ENCODE data around the gene NOXA1. TPM values are rescaled to one million over a fixed set of nuclear protein-coding genes. Genes with fewer than 3 reads are reported as not detected.
"Not testable (repeated sequence)": the region's sequence is repeated elsewhere in the genome, so short reads cannot be mapped to it uniquely, and the experiment has no call there.

The NOXA1 gene
- total RNA-seq, 1 donor from 2014 or later: 0.30 TPM

DNA sequence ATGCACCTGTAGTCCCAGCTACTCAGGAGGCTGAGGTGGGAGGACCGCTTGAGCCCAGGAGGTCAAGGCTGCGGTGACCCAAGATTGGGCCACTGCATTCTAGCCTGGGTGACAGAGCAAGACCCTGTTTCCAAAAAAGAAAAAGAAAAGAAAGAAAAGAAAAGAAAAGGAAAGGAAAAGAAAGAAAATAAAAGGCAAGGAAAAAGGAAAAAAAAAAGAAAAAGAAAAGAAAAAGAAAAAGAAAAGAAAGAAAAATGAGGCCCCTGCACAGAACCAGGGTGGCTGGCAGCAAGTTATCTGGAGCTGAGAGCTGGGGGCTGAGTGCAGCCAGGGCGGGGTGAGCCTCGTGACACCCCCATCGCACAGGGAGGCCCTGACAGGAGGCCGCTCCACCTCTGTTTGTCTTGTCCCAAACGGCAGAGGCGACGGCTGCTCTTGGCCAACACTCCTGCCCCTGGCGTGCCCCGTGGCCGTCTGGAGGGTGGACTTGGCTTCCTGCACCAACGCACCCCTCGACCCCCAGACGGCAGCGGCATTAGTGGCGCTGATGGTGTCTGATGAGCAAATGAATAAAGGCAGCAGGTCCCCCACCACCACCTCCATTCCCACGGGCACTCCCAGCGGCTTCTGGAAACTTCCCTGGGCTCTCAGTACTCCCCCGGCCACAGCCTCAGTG is 17.0 kb upstream of the NOXA1 start:
- DNase-seq: no peak

DNA sequence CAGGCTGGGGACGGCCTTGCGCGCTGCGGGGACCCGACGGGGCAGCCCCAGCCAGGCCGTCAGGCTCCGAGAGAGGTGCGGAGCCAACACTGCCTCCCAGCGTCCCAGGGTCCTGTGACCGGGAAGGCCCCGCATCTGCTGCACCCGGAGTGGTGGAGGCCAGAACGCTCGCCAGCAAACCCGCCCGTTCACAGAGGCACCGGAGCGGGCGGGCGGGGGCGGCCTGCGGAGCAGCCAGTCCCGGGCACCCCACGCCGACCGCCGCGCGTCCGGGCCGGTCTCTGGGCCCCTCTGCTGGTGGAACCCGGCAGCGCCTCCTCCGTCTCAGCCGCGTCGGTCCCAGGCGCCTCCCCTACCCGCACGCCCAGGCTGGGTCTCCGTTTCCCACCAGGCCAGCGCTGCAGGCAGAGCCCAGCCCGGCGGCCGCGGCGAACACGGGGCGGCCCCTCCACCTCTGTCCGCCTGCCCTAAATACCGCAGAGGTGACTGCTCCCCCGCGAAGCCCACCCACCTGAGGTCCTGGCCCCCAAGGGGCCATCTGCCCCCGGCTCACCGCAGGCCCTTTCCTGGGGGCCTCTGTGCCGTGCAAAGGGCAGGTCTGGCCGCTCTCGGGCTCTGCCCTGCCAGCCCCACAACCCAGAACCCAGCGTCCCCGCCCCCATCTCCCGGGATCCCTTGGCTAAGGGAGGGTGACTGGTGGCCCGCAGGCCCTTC is 16.2 kb upstream of the NOXA1 start:
- DNase-seq: no peak

DNA sequence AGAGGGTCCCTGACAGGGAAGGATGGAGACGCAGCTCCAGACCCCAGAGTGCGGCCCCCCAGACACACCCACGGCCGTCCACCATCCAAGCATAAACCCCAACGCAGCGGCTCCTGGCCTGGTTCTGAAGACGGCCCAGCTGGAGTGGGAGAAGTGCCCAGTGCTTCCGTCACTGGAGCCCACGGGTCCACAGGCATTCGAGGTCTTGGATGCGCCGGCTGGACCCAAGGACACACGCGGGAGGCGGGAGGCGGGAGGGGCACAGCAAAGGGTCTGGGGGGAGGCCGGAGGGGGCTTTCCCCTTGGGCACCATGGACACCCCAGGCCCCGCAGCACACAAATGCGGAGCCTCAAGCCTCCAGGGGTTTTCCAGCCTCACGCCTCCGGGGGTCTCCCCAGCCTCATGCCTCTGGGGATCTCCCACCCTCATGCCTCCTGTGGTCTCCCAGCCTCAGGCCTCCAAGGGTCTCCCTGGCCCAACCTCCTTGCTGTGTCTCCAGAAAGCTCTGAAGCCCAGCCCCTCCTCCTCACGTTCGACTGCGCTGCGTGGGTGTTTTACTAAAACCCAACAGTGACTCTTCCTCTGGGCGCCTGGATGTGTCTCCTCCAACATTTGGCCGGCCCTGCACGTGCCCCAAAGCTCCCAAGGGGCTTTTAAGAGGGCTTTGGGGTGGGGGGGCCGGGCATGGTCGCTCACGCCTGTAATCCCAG is 15.4 kb upstream of the NOXA1 start:
- DNase-seq: no peak

DNA sequence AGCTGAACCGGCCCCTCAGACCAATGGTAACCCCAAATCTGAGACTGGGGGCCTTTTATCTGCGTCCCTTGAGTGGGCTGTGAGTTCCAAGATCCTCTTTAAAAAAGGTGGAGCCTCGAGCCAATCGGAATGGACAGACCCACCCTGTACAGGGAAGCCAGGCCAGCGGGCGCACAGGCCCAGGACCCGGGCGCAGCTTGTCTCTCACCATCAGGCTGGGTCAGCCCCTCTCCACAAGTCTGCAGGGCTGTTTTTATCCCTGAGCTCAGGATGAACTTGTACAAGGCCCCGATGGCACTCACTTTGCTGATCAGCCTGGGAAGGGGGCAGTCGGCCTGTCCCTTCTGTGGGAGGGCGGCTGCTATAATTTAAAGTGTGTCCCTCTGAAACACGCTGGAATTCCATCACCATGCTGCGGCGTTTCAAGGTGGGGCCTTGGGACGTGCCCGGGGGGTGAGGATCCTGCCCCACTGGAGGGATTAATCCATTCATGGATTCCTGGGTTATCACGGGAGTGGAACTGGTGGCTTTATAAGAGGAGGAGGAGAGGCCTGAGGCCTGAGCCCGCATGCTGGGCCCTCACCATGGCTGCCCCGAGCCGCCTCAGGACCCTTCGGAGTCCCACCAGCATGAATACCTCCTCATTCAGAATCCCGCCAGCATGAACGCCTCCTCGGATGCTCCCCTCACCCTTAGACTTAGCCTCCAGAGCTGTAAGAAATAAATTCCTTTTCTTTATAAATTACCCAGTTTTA is 14.4 kb upstream of the NOXA1 start:
- no peak for DNase-seq

DNA sequence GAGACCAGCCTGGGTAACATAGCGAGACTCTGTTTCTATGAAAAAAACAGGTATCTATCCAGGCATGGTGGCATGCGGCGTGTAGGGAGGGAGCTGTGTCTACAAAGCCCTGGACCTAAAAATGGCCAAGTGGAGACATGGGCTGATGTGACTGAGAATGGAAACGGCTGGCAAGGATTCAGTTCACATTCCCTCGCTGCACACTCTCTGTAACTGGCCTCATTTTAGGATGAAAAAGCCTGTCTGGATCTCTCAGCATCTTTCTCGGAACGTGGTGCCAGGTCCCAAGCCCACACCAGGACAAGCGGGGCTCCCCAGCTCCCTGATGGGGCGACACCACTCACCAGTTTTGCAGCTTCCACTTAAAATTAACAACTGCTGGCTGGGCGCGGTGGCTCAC is 13.7 kb upstream of the NOXA1 start:
- DNase-seq: no peak

DNA sequence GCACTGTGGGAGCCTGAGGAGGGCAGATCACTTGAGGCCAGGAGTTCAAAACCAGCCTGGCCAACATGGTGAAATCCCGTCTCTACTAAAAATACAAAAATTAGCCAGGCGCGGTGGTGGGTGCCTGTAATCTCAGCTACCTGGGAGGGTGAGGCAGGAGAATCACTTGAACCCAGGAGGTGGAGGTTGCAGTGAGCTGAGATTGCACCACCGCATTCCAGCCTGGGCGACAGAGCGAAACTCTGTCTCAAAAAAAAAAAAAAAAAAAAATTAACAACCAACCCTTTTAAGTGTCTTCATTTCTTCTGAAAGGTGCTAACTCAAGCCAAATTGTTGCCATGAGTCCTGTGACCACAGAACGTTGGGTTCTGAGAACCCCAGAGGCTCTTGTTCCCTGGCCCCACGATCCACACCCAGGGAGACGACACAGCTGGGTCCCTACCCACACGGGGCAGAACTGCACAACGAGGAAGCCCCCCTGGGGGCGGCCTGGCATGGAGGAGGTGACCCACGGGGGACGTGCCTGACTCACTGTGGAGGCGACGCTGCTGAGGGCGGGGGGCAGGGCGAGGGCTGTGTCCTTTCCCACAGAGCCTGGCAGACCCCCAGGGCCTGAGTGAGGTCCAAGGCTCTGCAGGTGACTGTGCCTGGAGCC is 12.8 kb upstream of the NOXA1 start:
- not testable (repeated sequence) for DNase-seq

DNA sequence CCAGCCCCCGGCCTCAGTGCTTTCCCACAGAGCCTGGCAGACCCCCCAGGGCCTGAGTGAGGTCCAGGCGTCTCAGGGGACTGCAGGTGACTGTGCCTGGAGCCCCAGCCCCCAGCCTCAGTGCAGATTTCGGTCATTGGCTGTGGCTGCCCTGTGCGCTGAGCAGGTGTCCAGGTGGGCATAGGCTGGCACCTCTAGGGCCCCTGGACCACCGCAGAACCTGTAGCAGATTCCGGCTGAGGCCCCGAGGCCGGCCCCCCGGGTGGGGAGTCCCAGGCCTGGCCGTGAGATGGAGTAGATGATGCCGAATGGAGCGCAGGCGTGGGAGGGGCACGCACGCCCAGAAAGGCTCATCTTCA is 12.3 kb upstream of the NOXA1 start:
- DNase-seq: no peak

DNA sequence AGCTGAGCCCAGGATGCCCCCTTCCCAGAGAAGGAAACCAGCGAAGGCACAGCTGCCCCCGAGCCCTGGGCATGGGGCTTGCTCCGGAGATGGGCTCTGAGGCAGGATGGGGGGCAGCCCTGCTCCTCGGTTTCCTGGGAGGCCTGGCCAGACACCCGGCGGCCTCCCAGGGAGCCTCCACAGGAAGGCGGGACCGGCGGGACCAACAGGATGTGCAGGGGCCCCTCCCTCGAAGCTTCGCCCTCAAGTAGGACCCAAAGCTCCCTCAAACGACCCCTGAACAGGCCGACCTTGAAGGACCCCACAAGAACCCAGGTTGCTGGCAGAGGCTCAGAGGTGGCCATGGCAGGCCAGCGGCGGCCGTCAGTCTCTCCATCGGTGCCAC is 11.9 kb upstream of the NOXA1 start:
- no peak for DNase-seq

DNA sequence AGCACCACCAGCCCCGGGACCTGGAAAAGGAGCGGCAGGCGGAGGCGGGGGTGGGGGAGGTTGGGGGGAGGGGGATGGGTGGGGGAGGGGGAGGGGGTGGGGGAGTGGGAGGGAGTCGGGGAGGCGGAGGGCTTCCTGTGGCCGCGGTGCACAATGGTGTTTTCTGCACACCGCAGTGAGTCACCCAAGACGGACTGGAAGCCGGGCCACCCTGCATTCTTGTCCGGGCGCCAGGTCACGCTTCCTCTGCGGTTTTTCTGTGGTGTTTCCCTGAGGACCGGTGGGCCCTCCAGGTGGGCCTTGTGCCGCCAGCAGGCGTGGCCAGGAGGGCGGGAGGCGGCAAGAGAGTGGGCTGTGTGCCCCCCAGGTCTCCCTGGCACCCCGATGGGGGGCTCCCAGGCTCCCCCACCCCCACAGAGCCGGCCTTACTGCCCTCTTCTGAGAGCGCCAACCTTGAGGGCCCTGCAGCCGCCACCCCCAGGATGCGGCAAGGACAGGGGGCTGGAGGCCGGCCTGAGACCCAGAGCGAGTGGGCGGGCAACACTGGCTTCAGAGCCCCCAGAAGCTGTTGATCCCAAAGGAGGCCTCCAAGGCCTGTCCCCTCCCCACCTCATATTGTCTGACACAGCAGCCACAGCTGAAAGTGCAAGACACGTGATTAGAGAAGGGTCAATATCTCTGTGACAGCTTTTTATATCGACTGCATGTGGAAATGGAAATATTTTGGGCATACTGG is 11.4 kb upstream of the NOXA1 start:
- no peak for DNase-seq

DNA sequence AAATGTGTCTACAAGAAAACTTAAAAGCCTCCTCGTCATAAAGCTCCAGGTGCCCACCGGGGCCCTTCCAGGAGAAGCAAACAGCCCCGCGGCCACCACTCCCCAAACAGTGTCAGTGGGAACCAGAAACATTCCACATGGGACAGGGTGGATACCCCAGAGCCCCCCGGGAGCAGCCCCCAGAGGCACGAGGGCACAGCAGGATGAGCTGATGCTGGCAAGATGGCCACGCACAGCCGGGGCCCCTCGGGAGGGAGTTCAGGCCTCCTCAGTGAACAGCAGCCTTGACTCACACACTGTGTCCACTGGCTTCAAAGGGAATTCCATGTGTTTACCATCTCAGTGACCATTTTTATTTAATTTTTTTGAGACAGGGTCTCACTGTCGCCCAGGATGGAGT is 10.8 kb upstream of the NOXA1 start:
- DNase-seq: no peak

DNA sequence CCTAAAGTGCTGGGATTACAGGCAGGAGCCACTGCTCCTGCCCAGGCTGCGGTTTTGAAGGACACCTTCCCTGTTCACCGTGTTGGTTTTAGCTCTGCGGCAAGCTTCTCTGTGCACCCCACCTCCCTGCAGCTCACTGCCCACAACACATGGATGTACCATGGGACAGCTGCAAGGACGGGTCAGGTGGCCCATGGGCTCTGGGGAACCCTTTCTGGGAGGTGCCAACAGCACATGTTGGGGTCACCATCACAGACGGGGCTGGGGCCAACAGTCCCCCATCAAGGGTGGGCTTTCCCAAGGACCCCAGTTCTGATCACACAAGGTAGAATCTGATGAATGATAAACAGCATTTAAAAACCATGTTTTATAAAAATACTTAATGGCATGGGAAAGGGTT is 7.7 kb upstream of the NOXA1 start:
- no peak for DNase-seq

DNA sequence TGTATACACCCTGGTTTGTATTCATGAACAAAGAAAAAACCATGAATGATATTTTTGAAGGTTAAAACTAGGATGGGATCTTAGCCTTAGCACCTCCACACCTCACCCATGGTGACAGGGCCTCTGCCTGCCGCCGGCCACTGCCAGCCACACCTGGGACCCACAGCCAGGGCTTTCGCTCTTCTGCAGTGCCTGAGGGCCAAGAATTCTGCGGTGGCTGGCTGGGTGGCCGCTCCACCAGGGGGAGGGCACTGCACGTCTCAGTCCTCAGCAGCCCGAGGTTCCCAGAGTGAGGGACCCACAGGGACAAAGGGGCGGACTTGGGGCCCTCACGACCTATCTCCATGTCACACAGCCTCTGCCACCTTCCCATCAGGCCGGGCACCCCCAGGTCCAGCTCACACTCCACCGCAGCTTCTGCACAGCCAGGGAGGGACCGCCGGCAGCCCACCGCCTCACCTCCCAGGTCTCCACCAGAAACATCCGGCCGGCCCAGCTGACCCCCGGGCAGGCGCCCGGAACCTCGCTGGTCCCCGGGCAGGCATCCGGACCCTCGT is 7.1 kb upstream of the NOXA1 start:
- DNase-seq: no peak

DNA sequence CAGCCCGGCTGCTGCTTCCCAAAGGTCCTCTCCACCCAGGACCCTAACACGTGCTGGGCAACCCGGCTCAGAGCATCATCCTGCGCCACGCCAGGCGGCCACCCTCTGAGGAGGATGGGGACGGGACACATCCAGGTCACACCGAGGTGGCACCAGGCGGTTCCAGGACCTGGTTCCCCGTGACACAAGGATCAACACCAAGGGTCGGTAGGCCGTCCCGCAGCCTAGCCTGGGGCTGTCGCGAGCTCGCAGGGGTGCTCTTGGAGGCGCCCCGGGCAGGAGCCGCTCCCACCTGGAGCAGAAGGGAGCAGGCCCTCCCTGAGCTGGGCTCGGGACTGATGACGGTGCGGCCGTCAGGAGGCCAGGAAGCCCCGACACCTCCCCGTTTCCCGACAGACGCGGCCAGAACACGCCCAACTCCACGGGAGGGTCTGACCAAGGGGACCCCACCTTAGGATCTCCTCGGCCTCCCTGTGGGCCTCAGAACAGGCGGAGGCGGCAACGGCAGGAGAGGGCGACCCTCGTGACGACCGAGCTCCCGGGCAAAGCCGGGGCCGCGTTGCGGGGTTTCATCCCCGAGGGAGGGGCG is 6.5 kb upstream of the NOXA1 start:
- DNase-seq: no peak

DNA sequence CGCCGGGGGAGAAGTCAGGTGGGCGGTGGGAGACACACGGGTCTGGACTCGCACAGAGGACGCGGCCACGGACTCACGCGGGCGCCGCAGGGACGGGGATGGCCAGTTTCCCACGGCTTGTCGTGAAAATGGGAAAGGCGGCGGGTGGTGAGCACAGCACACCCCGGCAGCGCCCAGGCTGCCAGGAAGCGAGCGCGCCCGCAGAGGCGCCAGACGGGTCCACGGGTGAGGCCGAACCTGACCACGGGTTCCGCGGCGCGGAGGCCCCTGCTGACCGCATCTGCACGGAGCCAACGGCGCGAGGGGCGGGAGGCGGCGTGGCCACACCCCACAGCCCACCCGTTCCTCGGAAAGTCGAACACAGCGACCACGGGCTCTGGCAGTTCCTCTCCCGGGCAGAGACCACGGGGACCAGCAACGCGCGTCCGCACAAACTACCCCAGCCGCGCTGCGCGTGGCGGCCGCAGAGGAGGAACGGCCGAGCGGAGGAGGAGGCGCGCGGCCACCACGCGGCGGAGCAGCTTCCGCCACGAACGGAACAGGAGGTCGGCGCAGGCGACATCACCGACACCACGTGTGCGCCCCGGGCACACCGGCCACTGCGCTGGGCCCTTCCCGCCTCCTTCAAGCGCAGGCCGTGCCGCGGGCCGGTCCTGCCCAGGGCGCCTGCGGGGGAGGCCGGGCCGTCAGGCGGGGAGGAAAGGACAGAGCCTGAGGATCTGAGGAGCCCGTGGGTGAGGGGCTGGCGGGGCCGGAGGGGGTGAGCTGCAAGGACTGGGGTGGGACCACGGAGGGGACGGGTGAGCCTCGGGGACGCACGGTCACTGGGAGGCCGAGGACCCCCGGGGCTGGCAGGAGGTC is 5.8 kb upstream of the NOXA1 start:
- no peak for DNase-seq

DNA sequence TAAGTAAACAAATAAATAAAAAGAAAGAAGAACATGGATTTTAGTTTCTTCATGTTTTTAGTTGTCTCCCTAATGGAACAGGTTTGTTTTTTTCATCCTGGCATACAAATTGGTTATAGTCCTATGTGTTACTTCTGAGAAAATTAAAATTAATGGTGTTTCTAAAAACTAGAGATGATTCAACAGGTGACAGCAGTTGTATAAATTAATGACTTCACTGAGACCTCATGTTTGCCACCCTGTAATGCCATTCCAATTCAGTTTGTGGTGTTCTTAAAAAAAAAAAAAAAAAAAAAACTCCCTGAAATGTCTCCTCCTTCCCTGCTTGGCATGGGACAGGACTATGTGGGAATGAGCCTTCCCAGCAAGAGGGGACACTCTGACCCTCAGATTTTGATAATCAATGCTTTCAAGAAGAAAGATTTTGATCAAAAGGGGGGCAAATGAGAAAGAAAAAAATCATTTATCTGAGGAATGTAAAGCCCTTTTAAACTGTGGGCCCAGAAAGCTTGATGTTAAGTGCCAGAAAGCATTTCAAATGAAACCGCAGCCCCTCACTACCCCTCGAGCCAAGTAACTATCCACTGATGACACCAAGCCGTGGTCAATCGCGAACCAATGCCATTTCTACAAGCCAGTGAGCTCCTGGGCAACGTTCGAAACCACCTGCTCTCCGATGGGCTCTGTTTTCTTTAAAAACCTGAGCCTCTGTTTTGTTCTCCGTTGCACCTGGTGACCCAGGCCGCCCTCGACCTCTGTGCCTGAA is 1.2 kb upstream of the NOXA1 start:
- DNase-seq: no peak

DNA sequence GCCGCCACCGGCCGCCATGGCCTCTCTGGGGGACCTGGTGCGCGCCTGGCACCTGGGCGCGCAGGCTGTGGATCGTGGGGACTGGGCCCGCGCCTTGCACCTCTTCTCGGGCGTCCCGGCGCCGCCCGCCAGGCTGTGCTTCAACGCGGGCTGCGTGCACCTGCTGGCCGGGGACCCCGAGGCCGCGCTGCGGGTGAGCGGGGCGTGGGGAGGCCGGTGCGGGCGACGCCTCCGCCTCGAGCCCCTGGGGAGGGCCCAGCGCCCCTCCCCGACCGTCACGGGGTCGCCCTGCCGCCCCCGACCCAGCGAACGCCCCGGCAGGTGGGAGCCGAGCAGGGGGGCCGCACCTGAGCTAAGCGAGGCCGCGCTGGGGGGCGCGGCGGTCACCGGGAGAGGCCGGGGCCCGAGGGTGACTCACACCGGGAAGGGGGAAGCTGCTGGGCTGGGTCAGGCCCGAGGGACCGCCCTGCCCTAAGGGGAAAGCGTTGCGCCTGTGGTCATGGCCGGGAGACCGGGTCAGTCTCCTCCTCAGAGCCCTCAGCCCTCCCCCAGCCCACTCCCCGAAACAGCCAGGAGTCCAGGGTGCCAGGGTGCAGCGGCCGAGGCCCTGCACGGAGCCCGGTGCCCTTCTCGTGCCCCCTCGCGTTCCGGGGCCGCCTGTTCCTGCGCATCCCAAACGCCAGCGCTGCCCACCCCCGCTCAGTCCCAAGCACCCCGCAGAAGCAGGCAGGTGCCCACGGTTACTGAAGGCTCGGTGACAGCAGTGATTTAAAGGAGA is 510 bp downstream of the NOXA1 start:
- DNase-seq: no peak

DNA sequence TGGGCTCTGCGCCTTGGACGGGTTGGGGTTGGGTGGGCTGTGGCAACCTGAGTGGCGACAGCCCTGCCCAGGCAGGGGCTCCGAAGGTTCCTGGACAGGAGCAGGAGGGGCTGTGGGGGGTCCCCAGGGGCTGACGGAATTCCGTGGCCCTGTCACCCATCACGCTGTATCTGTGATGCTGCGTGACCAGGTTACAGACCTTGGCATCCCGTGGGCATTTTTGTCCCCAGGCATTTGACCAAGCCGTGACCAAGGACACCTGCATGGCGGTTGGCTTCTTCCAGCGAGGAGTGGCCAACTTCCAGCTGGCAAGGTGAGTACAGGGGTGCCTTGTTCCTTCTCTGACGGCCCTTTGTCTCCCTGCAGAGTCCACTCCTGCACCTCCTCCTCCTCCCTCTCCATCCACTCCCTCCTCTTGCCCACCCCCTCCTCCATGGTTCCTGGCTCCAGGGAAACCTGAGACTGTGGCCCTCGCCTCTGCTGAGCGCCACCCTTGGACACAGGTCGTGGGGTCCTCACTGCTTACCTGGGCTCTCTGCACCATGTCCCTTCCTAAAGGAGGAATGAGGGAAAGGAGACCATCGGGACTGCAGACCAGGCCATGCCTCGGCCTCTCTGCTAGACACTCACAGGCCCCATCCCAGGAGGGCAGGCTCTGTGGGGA is 3.0 kb downstream of the NOXA1 start:
- DNase-seq: no peak
